HL-60 (cell line): Measurements from ENCODE around the gene C17orf114.

ENCODE experiments used
- POLR2AphosphoS5 ChIP-seq: IDR thresholded peaks from 2 replicates; pipeline ENCODE4 v1.6.1; 2012; ENCODE audit warnings: low read depth
- SPI1 ChIP-seq: IDR thresholded peaks from 2 replicates; pipeline ENCODE4 v1.6.1; 2012; ENCODE audit warnings: low read depth, mild to moderate bottlenecking, borderline replicate concordance
- TF ChIP-seq, protein P1 (sequence below): IDR thresholded peaks from one replicate; pipeline ENCODE4 v1.5.1; 2011; ENCODE audit warnings: low read length, control low read depth, inconsistent platforms; ENCODE audit not compliant: insufficient read depth
- TF ChIP-seq, protein P2 (sequence below): IDR thresholded peaks from 2 replicates; pipeline ENCODE4 v1.6.1; 2012; ENCODE audit warnings: low read depth; ENCODE audit not compliant: insufficient replicate concordance

DNA sequence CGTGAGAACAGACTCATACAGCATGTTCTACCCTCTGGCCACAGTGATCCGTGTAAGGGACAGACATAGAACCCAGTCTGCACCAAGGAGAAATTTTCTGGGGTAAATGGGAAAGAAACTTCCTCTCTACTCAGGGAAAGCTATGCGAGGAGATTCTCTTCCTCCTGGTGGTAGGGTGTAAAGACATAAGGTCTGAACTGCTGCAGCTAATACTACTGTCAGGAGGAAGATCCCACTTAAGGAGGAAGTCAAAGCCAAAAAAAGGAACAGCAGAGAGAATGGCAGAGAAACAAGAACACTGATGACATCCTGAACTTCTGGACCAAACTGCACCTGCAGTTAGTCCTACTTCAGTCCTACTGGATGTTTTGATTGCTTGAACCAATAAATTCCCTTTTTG is 37.5 kb downstream of the C17orf114 start:
- TF ChIP-seq, protein P1, sequence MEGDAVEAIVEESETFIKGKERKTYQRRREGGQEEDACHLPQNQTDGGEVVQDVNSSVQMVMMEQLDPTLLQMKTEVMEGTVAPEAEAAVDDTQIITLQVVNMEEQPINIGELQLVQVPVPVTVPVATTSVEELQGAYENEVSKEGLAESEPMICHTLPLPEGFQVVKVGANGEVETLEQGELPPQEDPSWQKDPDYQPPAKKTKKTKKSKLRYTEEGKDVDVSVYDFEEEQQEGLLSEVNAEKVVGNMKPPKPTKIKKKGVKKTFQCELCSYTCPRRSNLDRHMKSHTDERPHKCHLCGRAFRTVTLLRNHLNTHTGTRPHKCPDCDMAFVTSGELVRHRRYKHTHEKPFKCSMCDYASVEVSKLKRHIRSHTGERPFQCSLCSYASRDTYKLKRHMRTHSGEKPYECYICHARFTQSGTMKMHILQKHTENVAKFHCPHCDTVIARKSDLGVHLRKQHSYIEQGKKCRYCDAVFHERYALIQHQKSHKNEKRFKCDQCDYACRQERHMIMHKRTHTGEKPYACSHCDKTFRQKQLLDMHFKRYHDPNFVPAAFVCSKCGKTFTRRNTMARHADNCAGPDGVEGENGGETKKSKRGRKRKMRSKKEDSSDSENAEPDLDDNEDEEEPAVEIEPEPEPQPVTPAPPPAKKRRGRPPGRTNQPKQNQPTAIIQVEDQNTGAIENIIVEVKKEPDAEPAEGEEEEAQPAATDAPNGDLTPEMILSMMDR = no peak
- TF ChIP-seq, protein P2, sequence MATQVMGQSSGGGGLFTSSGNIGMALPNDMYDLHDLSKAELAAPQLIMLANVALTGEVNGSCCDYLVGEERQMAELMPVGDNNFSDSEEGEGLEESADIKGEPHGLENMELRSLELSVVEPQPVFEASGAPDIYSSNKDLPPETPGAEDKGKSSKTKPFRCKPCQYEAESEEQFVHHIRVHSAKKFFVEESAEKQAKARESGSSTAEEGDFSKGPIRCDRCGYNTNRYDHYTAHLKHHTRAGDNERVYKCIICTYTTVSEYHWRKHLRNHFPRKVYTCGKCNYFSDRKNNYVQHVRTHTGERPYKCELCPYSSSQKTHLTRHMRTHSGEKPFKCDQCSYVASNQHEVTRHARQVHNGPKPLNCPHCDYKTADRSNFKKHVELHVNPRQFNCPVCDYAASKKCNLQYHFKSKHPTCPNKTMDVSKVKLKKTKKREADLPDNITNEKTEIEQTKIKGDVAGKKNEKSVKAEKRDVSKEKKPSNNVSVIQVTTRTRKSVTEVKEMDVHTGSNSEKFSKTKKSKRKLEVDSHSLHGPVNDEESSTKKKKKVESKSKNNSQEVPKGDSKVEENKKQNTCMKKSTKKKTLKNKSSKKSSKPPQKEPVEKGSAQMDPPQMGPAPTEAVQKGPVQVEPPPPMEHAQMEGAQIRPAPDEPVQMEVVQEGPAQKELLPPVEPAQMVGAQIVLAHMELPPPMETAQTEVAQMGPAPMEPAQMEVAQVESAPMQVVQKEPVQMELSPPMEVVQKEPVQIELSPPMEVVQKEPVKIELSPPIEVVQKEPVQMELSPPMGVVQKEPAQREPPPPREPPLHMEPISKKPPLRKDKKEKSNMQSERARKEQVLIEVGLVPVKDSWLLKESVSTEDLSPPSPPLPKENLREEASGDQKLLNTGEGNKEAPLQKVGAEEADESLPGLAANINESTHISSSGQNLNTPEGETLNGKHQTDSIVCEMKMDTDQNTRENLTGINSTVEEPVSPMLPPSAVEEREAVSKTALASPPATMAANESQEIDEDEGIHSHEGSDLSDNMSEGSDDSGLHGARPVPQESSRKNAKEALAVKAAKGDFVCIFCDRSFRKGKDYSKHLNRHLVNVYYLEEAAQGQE = no peak
- peak; percentile 91 for TF ChIP-seq SPI1
- no peak for TF ChIP-seq POLR2AphosphoS5
